Pancreas (tissue), 10 donors: ENCODE results near the gene DPY30. TPM values are rescaled to one million over a fixed set of nuclear protein-coding genes. Genes with fewer than 3 reads are reported as not detected.
A peak's percentile ranks its signal among the peaks of the same experiment; 100 is the strongest.

Source experiments
- ATAC-seq, 4 donors: fragments of 200-7000 bp; cut with Tn5 transposase; one replicate each; pipeline versions ENCODE4 v1.8.0 to v1.9.1; 2020; ENCODE audit warnings: mild to moderate bottlenecking in 4 of 4, moderate library complexity in 4 of 4
- DNase-seq, 6 donors: peaks; one replicate each; pipeline ENCODE4 v3.0.0-alpha.2; 2020
- FAIRE-seq: peaks from 2 replicates; lab custom pipeline; 2012; peaks lifted over from hg19 to GRCh38; lab: Jason Lieb, UNC
- H3K27ac ChIP-seq, 4 donors: fragments of 200-600 bp; sonication (generic); 1 replicate in 3 of 4; 2 replicates in 1 of 4; pipeline versions ENCODE4 v1.5.0 to v1.8.0; 2020
- H3K27me3 ChIP-seq, 4 donors: fragments of 200-600 bp; one replicate each; pipeline ENCODE4 v1.8.0; 2021
- H3K36me3 ChIP-seq, 3 donors: fragments of 200-600 bp; sonication (generic) in 1 of 3; one replicate each; pipeline versions ENCODE4 v1.5.0 to v1.8.0; 2020 to 2021
- H3K4me1 ChIP-seq, 3 donors: fragments of 200-600 bp; one replicate each; pipeline ENCODE4 v1.8.0; 2021
- H3K4me3 ChIP-seq, 4 donors: fragments of 200-600 bp; sonication (generic) in 2 of 4; one replicate each; pipeline versions ENCODE4 v1.5.0 to v1.8.0; 2020 to 2021
- H3K9me3 ChIP-seq, 4 donors: fragments of 200-600 bp; one replicate each; pipeline ENCODE4 v1.8.0; 2021
- WGBS, 2 donors: extraction: QIAGEN DNeasy Blood & Tissue Kit; methylation state at CpG; one replicate each; pipeline ENCODE4 v1.1.7; 2013; 5-methylcytosine and 5-hydroxymethylcytosine counted together
- intact Hi-C, 3 donors: fragments of 100-400 bp; cut with DNase I; formaldehyde crosslinking; loops; one replicate each; pipeline versions ENCODE4 v1.11.1 to v1.14.2; 2022
- polyA plus RNA-seq, 2 donors: library from polyadenylated mRNA; stranded (reverse); fragments of 200-250 nt; gene quantifications; one replicate each; pipeline ENCODE4 v1.2.3, GENCODE V29; 2013
- total RNA-seq, 6 donors: library from RNA; stranded (reverse); fragmentation: NEBNext Ultra II Directional in 4 of 6; extraction: Animal tissue kit (Norgen Biotek cat#: 25700) in 4 of 6; gene quantifications; one replicate each; pipeline versions ENCODE4 v1.2.1 to v1.2.4, GENCODE V29; 2021 to 2023
- TF ChIP-seq, protein P1 (sequence below), 4 donors: fragments of 200-600 bp; sonication (generic) in 3 of 4; IDR thresholded peaks; one replicate each; pipeline versions ENCODE4 v1.5.0 to v1.8.0; 2021; ENCODE audit warnings: antibody characterized with exemption in 4 of 4
- donor health status: healthy with polysubstance abuse.
- donor health status: DM: no; HTN: no; CAD: no; lungs with moderate emphysema.
- donor health status: DM: no; HTN: no; CAD: no.
- donor health status: control.
- donor health status: control.
- donor health status: Bipolar disorder and iron deficiency.
- donor health status: DM: yes; HTN: yes; CAD: no.
- donor health status: DM: no; HTN: no; CAD: no.
- donor health status: DM: no; HTN: no; CAD: no.
- donor health status: DM: yes; HTN: yes; CAD: no.

Gene DPY30
- total and polyA plus RNA-seq, 8 donors = 17.6 to 58.7 (median 24.5) TPM

DNA sequence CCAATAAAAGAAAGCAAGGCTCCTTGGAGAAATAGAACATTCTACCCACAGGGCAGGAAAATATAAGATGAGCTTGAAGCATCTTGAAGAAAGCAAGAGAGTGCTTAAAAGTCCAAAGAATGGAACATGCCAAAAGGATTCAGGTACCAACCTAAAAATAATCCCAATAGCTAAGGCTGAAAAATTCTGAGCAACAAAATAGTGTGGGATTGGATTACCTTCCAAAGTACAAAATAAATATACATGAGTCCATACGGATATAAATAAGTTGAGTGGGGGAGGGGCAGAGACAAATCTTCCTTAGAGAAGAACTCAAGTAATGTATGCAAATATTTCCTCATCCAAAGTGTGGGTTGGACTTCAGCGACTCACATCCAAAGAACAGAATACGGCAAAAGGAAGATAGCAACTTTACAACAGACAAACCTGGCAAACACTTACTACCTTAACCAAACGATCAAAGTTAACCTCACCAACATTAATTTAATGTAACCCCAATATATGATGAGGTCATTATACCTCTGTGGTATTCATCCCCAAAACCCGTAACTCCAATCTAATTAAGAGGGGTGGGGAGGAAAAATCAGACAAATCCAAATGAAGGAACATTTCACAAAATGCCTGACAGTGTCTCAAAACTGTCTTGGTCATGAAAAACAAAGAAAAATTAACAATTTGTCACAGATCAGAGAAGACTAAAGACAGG, 55.7 kb downstream of the DPY30 start:
- TF ChIP-seq, protein P1, sequence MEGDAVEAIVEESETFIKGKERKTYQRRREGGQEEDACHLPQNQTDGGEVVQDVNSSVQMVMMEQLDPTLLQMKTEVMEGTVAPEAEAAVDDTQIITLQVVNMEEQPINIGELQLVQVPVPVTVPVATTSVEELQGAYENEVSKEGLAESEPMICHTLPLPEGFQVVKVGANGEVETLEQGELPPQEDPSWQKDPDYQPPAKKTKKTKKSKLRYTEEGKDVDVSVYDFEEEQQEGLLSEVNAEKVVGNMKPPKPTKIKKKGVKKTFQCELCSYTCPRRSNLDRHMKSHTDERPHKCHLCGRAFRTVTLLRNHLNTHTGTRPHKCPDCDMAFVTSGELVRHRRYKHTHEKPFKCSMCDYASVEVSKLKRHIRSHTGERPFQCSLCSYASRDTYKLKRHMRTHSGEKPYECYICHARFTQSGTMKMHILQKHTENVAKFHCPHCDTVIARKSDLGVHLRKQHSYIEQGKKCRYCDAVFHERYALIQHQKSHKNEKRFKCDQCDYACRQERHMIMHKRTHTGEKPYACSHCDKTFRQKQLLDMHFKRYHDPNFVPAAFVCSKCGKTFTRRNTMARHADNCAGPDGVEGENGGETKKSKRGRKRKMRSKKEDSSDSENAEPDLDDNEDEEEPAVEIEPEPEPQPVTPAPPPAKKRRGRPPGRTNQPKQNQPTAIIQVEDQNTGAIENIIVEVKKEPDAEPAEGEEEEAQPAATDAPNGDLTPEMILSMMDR (IDR thresholded peaks at IDR 0.05) = no peak
- H3K36me3 ChIP-seq = no peaks in the 10 kb centered on the region
- ATAC-seq (no peak), FAIRE-seq (no peak), DNase-seq (no peak)
- H3K27me3 ChIP-seq = no peaks in the 10 kb centered on the region
- H3K4me3 ChIP-seq = no peak overlapping the region
- 94 to 95% methylated on average over 5 of the region's 5 CpGs for WGBS, 2 donors
- intact Hi-C loops = no loop called here
- H3K9me3 ChIP-seq = no peaks in the 10 kb centered on the region
- H3K27ac ChIP-seq = no peak overlapping the region
- H3K4me1 ChIP-seq = peaks cover 0 to 4% (median 3%) of the 10 kb centered on the region in 3 donors

- DNase-seq (no peak), FAIRE-seq (peak; percentile 13), ATAC-seq (peak in 3 of 4 donors; percentile 67 to 85 (median 81))
- Histone ChIP-seq H3K4me3 (no peak overlapping the region), H3K9me3 (no peaks in the 10 kb centered on the region), H3K36me3 (no peaks in the 10 kb centered on the region), H3K27me3 (no peaks in the 10 kb centered on the region), H3K4me1 (peaks cover 0 to 4% (median 3%) of the 10 kb centered on the region in 3 donors), H3K27ac (no peak overlapping the region)
- WGBS, 2 donors = 58 to 61% methylated on average over 6 of the region's 6 CpGs
- intact Hi-C loops = no loop called here
- TF ChIP-seq, protein P1 (IDR thresholded peaks at IDR 0.05) = no peak
Observed at GRCh38 chr2:31980674-31981356, 58.8 kb downstream of the DPY30 start.

DNA sequence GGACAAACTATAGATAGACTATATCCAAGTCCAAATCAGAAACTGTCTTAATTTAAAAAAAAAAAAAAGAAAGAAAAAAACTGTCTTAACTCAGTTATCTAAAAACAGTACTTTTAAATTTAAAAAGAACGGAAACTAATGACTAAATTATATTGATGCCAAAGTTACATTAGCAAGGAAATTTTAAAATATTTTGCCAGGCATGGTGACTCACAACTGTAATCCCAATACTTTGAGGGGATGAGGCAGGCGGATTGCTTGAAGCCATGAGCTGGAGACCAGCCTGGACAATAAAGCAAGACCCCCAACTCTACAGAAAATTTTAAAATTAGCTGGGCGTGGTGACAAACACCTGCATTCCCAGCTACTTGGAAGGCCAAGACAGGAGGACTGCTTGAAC, 59.6 kb downstream of the DPY30 start:
- 85 to 97% methylated on average over 3 of the region's 3 CpGs for WGBS, 2 donors
- FAIRE-seq = no peak

GRCh38 chr2:31979018-31979417, 60.6 kb downstream of the DPY30 start:
- H3K27me3 ChIP-seq = no peaks in the 10 kb centered on the region
- no peaks in the 10 kb centered on the region for H3K9me3 ChIP-seq
- WGBS, 2 donors = 87 to 94% methylated on average over 3 of the region's 3 CpGs
- DNase-seq = no peak
- TF ChIP-seq, protein P1 (IDR thresholded peaks at IDR 0.05) = no peak
- no peak for FAIRE-seq
- H3K4me3 ChIP-seq = no peak overlapping the region
- no peak for ATAC-seq
- no peaks in the 10 kb centered on the region for H3K36me3 ChIP-seq
- H3K4me1 ChIP-seq = peaks cover 0 to 4% (median 3%) of the 10 kb centered on the region in 3 donors
- no peak overlapping the region for H3K27ac ChIP-seq
- intact Hi-C loops = no loop called here

More for the DNA sequence above, 59.6 kb downstream of the DPY30 start:
- Histone ChIP-seq H3K27me3 (no peaks in the 10 kb centered on the region), H3K4me1 (peaks cover 0 to 4% (median 3%) of the 10 kb centered on the region in 3 donors), H3K27ac (no peak overlapping the region), H3K36me3 (no peaks in the 10 kb centered on the region), H3K4me3 (no peak overlapping the region), H3K9me3 (no peaks in the 10 kb centered on the region)
- intact Hi-C loops = no loop called here
- TF ChIP-seq, protein P1 (IDR thresholded peaks at IDR 0.05) = no peak
- ATAC-seq = no peak
- DNase-seq = no peak

- peaks cover 0 to 4% (median 3%) of the 10 kb centered on the region in 3 donors for H3K4me1 ChIP-seq
- DNase-seq = no peak
- ATAC-seq = no peak
- no peaks in the 10 kb centered on the region for H3K36me3 ChIP-seq
- TF ChIP-seq, protein P1 (IDR thresholded peaks at IDR 0.05) = no peak
- no peaks in the 10 kb centered on the region for H3K27me3 ChIP-seq
- no peak overlapping the region for H3K4me3 ChIP-seq
- WGBS, 2 donors = 98% methylated on average over 6 of the region's 6 CpGs
- H3K27ac ChIP-seq = no peak overlapping the region
- no peaks in the 10 kb centered on the region for H3K9me3 ChIP-seq
- no peak for FAIRE-seq
- intact Hi-C loops = no loop called here
Observed at GRCh38 chr2:31978436-31978835, 61.2 kb downstream of the DPY30 start.
